GM19239 (cell line): Measurements from ENCODE around the gene HOATZ.
A peak's percentile ranks its signal among the peaks of the same experiment; 100 is the strongest.

Experiments used
- DNase-seq: peaks from one replicate; pipeline ENCODE4 v3.0.0; 2011; ENCODE audit warnings: low spot score; ENCODE audit not compliant: insufficient read length
- FAIRE-seq: peaks from 2 replicates; lab custom pipeline; 2011; peaks lifted over from hg19 to GRCh38; lab: Jason Lieb, UNC

Gene HOATZ

DNA sequence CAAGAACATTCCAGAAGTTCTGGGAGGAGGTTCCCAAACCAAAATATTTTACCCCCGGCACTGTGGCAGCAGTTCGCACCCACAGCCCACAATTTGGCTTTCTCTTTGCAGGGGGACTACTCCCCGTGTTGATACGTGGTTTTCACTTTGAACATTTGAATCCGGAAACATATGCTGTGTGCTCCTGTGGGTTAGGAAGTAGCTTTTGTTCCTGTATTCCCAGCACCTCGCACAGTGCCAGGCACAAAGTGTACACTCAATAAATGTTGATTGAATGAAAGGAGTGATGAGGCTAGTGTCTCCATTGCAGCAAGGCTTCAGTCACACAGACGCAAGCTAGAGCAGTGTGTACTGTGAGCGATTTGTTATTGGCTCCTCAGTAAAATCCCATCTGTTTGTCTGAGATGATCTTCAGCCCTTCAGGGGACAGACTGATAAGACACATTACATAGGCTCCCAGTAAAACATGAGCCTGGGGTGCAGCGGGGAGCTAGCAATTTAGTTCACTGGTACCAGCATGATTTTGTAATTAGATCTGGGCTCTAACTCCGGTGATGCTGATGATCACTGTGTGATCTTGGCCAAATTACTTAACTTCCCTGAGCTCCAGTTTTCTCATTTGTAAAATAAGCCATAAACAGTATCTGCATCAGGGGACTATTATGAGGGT lies 28.2 kb downstream of the HOATZ start:
- peak; percentile 60 for FAIRE-seq
- DNase-seq, result no peak

- FAIRE-seq (no peak), DNase-seq (no peak)
These were observed 33.9 kb downstream of the HOATZ start for GRCh38 chr11:111548525-111548924.

DNA sequence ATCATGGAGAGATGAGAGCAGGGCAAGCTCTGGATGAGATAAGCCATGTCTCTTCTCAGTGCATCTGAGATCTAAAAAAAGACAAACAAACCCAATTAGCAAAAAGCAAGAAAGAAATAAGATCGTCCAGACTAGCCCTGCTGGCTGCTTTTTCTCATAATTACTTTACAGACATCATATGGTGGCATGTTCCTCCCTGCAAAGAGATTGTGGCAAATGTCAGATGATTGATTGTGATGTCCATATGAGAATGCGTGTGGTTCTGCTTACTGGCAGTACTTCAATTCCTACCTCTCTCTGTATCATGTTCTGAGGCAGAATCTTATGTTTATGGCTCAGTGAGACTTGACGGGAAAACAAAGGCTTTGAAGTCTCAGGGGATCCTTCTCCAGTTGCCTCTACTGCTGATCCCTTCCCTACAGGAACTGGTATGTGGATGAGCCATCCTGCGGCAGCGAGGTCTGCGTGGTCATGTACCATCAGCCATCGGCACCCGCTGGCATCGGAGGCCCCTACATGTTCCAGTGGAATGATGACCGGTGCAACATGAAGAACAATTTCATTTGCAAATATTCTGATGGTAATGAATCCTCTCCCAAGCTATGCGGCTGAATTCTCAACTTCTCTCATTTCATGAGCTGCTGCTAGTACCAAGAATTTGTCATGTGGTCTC lies 34.8 kb downstream of the HOATZ start:
- FAIRE-seq (no peak), DNase-seq (no peak)

GRCh38 chr11:111549869-111550203 lies 35.3 kb downstream of the HOATZ start:
- DNase-seq, result no peak
- FAIRE-seq, result no peak

DNA sequence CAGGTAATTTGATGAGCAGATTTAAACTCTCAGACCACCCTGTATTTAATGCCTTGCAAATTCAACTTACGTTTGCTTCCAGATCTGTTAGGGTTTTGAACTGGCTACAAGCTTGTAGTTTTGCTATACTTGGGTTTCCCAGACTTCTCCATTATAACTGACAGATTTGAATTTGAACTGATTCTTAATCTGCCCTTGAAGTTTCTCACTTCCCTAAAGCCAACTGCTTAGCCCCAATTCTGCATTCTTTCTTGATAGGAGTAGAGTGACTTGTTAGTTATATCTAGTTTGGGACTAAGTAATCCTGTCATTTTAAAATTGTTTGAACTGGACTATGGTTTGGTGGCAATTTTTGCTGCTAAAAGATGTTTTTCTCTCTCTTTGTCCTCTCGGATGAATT lies 35.7 kb downstream of the HOATZ start:
- DNase-seq (no peak), FAIRE-seq (no peak)

DNA sequence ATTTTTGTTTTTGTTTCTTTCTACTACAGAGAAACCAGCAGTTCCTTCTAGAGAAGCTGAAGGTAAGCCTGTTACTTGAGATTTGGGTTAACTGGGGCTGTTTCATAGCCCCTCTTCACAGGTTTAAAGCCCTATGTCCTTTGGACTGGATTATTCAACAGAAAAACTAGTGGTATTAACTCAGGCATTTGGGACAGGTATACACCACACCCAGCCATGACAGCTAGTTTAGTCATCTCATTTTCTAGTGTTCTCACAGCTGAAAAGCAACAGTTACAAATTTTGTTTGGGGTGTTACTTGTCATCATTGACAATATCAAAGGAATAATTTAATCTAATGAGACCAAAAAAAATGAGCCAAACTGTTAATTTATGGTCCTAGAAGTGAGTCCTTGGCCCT lies 40.0 kb downstream of the HOATZ start:
- FAIRE-seq, result no peak
- no peak for DNase-seq

- FAIRE-seq (no peak), DNase-seq (no peak)
These were observed 40.7 kb downstream of the HOATZ start for GRCh38 chr11:111555255-111555654.

GRCh38 chr11:111557425-111558111 lies 43.0 kb downstream of the HOATZ start:
- no peak for DNase-seq
- FAIRE-seq, result no peak

DNA sequence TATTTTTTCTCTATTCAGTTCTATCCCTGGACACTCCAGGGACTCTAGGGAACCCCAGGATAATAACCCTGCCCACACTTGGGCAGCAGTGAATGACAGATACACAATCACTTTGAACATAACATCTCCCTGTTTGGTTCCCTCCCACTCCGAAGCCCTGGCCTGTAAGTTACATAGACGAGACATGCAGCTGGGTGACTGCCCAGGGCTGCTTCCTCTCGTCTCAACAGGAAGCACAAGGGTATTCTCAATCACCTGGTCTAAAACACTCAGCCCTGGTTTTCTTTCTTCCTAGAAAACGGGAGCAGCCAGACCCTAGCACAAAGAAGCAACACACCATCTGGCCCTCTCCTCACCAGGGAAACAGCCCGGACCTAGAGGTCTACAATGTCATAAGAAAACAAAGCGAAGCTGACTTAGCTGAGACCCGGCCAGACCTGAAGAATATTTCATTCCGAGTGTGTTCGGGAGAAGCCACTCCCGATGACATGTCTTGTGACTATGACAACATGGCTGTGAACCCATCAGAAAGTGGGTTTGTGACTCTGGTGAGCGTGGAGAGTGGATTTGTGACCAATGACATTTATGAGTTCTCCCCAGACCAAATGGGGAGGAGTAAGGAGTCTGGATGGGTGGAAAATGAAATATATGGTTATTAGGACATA lies 45.4 kb downstream of the HOATZ start:
- no peak for DNase-seq
- no peak for FAIRE-seq

- DNase-seq (no peak), FAIRE-seq (no peak)
These were observed 46.2 kb downstream of the HOATZ start for GRCh38 chr11:111560800-111561199.

- DNase-seq (no peak), FAIRE-seq (no peak)
These were observed 46.7 kb downstream of the HOATZ start for GRCh38 chr11:111561306-111561705.

GRCh38 chr11:111561791-111562325 lies 47.3 kb downstream of the HOATZ start:
- FAIRE-seq, result no peak
- no peak for DNase-seq

DNA sequence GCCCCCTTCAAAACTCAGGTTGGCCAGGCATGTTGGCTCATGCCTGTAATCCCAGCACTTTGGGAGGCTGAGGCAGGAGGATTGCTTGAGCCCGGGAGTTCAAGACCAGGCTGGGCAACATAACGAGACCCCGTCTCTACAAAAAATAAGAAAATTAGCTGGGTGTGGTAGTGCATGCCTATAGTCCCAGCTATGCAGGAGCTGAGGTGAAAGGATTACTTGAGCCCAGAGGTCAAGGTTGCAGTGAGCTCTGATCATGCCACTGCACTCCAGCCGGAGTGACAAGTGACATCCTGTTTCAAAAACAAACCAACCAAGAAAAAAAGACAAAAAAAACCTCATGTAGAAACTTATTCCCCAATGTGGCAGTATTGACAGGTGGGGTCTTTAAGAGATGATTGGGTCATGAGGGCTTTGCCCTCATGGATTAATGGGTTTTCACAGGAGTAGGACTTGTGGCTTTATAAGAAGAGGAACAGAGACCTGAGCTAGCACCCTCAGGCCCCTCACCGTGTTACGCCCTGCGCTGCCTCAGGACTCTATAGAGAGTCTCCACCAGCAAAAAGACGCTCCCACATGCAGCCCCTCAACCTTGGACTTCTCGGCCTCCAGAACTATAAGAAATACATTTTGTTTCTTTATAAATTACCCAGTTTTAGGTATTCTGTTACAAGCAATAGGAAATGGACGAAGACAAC lies 48.3 kb downstream of the HOATZ start:
- DNase-seq, result no peak
- no peak for FAIRE-seq

GRCh38 chr11:111565114-111565720 lies 50.6 kb downstream of the HOATZ start:
- peak; percentile 42 for DNase-seq
- FAIRE-seq, result peak; percentile 88

GRCh38 chr11:111566324-111566723 lies 51.7 kb downstream of the HOATZ start:
- DNase-seq (no peak), FAIRE-seq (no peak)

- no peak for FAIRE-seq
These were observed 54.9 kb downstream of the HOATZ start for GRCh38 chr11:111569476-111569875.

GRCh38 chr11:111570796-111571195 lies 56.2 kb downstream of the HOATZ start:
- no peak for DNase-seq
- no peak for FAIRE-seq

More at GRCh38 chr11:111569476-111569875, 54.9 kb downstream of the HOATZ start:
- DNase-seq, result no peak

GRCh38 chr11:111571829-111572501 lies 57.4 kb downstream of the HOATZ start:
- no peak for FAIRE-seq
- no peak for DNase-seq

GRCh38 chr11:111572581-111572980 lies 58.0 kb downstream of the HOATZ start:
- DNase-seq (no peak), FAIRE-seq (no peak)
